ENCODE measurements around the gene PROM1. TPM values are rescaled to one million over a fixed set of nuclear protein-coding genes. Genes with fewer than 3 reads are reported as not detected.

PROM1 gene
- total RNA-seq, 1 experiment from 2014 or later, result 17.7 TPM

DNA sequence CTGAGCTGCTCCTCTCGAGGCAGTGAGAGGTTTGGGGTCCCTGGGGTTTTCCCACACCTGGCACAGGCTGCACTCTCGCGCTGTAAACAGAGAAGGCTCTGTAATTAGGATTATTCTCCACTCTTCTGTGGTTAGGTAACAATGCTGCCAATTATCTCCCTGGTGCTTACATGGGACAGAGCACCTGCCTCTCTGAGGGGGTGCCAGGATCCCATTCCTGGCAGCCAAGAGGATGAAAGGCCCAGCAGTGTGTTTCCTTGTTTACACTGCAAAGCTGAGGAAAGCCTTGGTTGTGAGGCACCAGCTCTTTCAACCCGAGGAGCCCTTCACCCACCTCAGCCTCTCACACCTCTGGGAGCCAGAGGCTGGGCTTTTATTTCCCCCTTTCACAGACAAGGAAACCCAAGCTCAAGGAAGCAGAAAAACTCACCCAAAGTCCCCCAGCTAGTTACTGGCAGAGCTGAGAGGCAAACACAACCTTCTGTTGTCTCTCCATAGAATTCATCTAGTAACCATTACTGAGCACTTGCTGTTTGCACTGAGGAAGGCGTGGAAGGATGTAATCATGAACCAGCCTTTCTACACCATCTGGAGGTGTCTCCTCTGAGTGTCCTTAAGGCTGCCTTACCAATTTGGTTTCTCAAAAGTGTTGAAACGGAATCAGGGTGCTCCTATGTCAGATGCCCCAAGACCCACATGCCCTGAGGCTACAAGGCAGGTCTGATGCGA, 39.7 kb upstream of the PROM1 start:
- H3K4me3 ChIP-seq (replicated peaks in 1 of 2; ENCODE audit: low read depth in 1 of 2, low read length in 2 of 2), result no peak overlapping the region
- H3K4me1 ChIP-seq (ENCODE audit: control insufficient read depth in 1 of 2, insufficient read depth in 2 of 2, low read length in 2 of 2), result no peaks in the 10 kb centered on the region
- ATAC-seq (no peak), DNase-seq (ENCODE audit: low read depth, low spot score) (no peak)
- no peak overlapping the region for H3K4me2 ChIP-seq (ENCODE audit: low read length)
- RAD21 ChIA-PET (ENCODE audit: low non-redundant PET in 1 of 2, low total read pairs in 2 of 2, uncharacterized antibody in 2 of 2, unreplicated experiment in 2 of 2), result interaction anchor here in 1 of 2 experiments (0.8 kb wide), 1 partner anchor 122 kb away, joined by 3 read pairs; no protein-coding TSS in a partner anchor
- H3K27ac ChIP-seq (ENCODE audit: low read depth, low read length), result no peak overlapping the region
- H3K9ac ChIP-seq (ENCODE audit: low read length), result no peak overlapping the region
- no peaks in the 10 kb centered on the region for H3K9me3 ChIP-seq (ENCODE audit: control insufficient read depth in 1 of 2, insufficient read depth in 1 of 2, low read depth in 1 of 2, low read length in 2 of 2)
- CTCF ChIA-PET, result no interaction called here
- intact Hi-C loops (cut with micrococcal nuclease), result loop anchor here (1.0 kb wide), 1 partner anchor 32 kb away; no protein-coding TSS in a partner anchor
- TF ChIP-seq YY1 (IDR thresholded peaks at IDR 0.05; ENCODE audit: extremely low read depth, insufficient replicate concordance, low read depth, low read length) (no peak), SP1 (IDR thresholded peaks at IDR 0.05; ENCODE audit: low read depth) (no peak), RAD21 (IDR thresholded peaks at IDR 0.05; ENCODE audit: low read depth) (no peak), CEBPB (IDR thresholded peaks at IDR 0.05; ENCODE audit: low read depth) (no peak), CBX3 (IDR thresholded peaks at IDR 0.05; ENCODE audit: low read depth) (no peak), POLR2AphosphoS5 (IDR thresholded peaks at IDR 0.05; ENCODE audit: low read depth, low read length) (no peak), JUND (IDR thresholded peaks at IDR 0.05) (no peak)
- TF ChIP-seq, protein P1, sequence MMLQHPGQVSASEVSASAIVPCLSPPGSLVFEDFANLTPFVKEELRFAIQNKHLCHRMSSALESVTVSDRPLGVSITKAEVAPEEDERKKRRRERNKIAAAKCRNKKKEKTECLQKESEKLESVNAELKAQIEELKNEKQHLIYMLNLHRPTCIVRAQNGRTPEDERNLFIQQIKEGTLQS (IDR thresholded peaks at IDR 0.05), result no peak
- TF ChIP-seq, protein P2, sequence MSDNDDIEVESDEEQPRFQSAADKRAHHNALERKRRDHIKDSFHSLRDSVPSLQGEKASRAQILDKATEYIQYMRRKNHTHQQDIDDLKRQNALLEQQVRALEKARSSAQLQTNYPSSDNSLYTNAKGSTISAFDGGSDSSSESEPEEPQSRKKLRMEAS (IDR thresholded peaks at IDR 0.05), result no peak
- TF ChIP-seq, protein P3, sequence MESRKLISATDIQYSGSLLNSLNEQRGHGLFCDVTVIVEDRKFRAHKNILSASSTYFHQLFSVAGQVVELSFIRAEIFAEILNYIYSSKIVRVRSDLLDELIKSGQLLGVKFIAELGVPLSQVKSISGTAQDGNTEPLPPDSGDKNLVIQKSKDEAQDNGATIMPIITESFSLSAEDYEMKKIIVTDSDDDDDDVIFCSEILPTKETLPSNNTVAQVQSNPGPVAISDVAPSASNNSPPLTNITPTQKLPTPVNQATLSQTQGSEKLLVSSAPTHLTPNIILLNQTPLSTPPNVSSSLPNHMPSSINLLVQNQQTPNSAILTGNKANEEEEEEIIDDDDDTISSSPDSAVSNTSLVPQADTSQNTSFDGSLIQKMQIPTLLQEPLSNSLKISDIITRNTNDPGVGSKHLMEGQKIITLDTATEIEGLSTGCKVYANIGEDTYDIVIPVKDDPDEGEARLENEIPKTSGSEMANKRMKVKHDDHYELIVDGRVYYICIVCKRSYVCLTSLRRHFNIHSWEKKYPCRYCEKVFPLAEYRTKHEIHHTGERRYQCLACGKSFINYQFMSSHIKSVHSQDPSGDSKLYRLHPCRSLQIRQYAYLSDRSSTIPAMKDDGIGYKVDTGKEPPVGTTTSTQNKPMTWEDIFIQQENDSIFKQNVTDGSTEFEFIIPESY (IDR thresholded peaks at IDR 0.05; ENCODE audit: extremely low read depth, insufficient replicate concordance, low read length), result no peak
- no peaks in the 10 kb centered on the region for H3K36me3 ChIP-seq (ENCODE audit: control insufficient read depth in 1 of 2, insufficient read depth in 2 of 2, low read length in 2 of 2)
- 0 out of 2 replicates have a peak, but pooled peaks cover 6% of the 10 kb centered on the region for H3K27me3 ChIP-seq (ENCODE audit: insufficient read depth, low read length)
- no peaks in the 10 kb centered on the region for H3K79me2 ChIP-seq (ENCODE audit: insufficient read depth, low read length)
- H4K20me1 ChIP-seq (ENCODE audit: insufficient read depth), result no peaks in the 10 kb centered on the region
- POLR2A ChIA-PET, result no interaction called here
- BruUV-seq (replicated peaks), result no TSS peak
- H2AFZ ChIP-seq (ENCODE audit: low read depth, low read length, poor library complexity, severe bottlenecking), result no peak overlapping the region
- no peaks in the 10 kb centered on the region for H3K9me2 ChIP-seq (ENCODE audit: insufficient read depth)

Data from HCT116 (cell line).